Right hindlimb (tissue), 1 donor: ENCODE measurements around the gene GNPTAB.
"Not testable (repeated sequence)": the region's sequence is repeated elsewhere in the genome, so short reads cannot be mapped to it uniquely, and the experiment has no call there.

Experiments used
- DNase-seq: peaks from one replicate; pipeline ENCODE4 v3.0.0-alpha.2; 2018

The GNPTAB gene

DNA sequence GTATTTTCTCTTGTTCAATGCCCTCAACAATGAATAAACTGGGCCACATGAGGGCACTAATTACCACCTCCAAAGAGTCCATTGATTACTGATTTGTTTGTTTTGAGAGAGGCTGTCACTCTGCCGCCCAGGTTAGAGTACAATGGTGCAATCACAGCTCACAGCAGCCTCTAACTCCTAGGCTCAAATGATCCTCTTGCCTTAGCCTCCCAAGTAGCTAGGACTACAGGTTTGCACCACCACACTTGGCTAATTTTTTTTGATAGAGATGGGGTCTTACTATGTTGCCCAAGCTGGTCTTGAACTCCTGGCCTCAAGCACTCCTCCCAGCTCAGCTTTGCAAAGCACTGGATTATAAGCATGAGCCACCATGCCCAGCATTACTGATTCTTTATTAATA is 63.2 kb downstream of the GNPTAB start:
- DNase-seq, result no peak

DNA sequence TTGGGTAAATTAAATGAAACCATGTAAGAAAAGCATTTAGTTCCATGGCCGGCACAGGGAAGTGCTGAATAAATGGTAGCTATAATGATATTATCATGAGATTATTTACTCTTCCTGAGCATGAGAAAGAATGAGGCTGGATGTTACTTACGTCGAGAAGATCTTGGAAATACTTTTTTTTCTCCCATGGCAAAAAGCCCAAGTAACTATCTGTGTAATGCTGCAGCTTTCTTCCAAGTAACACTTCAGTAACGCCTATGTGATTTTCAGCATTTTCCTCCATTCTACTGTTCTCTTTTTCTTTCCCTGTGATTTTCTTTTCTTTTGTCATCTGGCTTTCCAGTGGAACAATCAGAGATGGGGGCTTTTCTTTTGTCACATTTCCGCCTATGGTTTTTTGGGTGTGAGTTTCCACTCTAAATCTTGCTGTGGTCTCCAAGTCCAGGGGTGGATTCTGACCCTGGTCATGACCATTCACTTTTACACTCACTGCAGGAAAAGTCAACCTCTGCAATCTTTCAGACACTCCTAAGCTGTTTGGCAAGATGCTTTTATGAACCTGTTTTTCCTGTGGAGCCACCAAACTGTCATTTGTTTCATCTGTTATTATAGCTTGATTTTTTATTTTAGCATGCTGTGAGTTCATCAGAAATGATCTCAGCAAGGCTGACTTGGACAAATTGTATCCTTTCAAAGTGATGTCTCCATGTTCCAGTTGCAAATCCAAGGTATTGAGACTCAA is 66.5 kb downstream of the GNPTAB start:
- DNase-seq, result no peak

DNA sequence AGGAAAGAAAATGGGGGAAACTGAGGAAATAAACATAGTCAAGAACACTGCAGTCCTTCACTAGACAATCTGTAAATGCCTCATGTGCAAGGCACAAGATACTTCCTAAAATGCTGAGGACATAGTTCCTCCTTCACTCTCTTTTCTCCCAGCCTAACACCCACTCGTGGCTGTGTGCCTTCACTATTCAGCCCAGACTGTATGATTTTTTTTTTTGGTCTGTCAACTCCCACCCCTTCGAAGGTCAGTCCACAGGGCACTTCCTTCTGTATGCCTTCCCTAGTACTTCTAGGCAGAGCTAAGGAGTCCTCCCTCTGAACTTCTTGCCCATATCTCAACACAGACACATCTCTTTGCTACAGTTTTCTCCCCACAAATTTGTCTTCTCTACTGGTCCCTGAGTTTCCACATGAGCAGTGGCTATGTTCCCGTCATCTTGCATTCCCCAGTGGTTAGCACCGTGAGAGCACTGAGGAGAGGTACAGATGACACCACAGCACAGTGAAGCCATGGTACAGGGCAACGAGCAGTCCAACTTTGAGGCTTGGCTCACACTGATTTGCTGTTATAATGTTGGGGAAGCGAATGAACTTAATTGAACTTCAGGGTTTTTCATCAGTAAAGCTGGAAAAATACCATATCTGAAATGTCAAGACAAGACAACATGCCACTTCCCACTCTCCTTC is 67.4 kb downstream of the GNPTAB start:
- DNase-seq, result no peak

DNA sequence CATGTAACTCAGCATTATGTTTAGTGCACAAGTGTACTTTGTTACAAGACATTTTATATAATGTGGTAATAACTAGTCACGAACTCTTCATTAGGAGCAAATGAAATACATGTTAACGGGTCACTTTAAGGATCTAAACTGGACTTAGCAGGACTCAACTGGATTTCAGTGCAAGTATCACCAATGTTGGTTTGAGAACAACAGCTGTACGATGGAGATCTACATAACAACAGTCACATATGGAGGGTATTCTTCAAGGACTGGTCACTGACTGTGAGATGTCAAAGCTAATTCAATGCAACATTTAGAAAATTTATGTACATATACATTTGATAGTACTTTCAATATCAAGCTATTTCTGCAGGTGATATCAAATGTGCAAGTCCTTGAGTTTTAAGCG is 69.0 kb downstream of the GNPTAB start:
- DNase-seq, result no peak

DNA sequence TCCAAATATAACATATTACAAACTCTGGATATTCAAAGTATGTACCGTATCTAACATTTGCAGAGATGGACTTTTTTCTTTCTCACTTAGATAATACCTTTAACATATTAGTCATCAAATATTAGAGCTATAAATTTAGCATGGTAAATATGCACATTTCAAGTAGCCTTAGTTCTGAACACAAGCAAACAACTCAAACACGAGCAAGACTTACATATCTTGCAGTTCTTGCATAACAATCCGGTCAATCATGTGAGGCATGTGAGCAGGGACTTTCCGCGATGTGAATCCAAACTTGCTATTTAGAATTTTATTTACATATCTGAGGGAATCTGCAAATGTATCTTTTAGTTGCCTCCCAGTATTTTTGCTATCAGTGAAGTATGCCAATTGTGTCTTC is 69.4 kb downstream of the GNPTAB start:
- no peak for DNase-seq

DNA sequence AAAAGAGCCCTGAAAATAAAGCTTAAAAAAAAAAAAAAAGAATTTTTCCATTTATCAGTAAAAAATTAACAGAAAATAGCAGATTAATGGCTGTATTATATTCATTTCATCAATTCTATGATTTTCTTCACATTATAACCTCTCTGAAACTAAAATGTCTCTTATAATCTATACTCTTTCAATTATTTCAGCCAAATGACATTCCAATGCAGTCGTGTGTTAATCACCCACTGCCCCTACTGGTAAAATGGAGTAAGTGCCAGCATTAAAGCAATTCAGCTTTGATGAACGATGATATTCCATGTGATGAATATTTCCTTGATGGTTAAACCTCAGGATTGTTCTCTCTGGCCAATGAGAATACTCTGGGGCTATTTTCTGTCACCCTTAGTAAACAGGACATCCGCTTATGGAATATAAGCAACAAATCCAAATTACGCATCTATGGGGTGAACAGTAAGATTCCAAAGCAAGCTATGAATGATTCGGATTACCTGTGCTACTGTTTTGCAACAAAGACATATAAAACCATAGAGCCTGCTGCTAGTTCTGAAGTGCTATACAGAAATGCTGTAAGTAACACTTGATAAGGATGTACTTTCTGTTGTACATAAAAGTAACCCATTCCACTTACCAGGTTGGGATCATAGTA is 71.2 kb downstream of the GNPTAB start:
- DNase-seq, result no peak

GRCh38 chr12:101750152-101750551 is 80.6 kb downstream of the GNPTAB start:
- no peak for DNase-seq

GRCh38 chr12:101749657-101750056 is 81.1 kb downstream of the GNPTAB start:
- DNase-seq, result no peak

GRCh38 chr12:101748907-101749306 is 81.9 kb downstream of the GNPTAB start:
- DNase-seq, result no peak

GRCh38 chr12:101747697-101748096 is 83.1 kb downstream of the GNPTAB start:
- no peak for DNase-seq

GRCh38 chr12:101746661-101747060 is 84.1 kb downstream of the GNPTAB start:
- no peak for DNase-seq

- no peak for DNase-seq
Observed at GRCh38 chr12:101746196-101746595, 84.6 kb downstream of the GNPTAB start.

- DNase-seq, result no peak
Observed at GRCh38 chr12:101745481-101745880, 85.3 kb downstream of the GNPTAB start.

DNA sequence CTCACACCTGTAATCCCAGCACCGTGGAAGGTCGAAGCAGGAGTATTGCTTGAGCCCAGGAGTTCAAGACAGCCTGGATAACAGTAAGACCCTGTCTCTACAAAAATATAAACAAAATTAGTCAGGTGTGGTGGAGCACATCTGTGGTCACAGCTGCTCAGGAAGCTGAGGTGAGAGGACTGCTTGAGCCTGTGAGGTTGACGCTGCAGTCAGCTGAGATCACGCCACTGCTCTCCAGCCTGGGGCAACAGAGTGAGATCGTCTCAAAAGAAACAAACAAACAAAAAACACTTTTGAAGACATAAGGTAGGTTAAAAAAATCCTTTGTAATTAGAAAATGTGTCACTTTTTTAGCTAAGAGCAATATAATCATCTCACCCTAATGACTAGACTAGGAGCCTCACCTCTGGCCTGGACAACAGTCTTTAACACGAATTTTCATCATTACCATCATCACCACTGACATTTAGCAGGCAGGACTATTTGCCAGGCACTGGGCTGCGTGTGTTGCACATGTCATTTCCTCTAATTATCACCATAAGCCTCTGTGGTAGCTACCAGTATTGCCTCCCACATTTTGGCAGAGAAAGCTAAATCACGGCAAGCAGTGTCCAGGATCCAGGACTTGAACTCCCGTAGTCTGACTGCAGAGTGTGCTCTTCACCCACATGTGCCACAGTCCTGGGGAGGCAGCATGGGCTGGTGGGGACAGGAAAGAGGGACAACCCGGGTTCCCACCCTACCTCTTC is 86.9 kb downstream of the GNPTAB start:
- no peak for DNase-seq

GRCh38 chr12:101743242-101743641 is 87.5 kb downstream of the GNPTAB start:
- no peak for DNase-seq

- no peak for DNase-seq
Observed at GRCh38 chr12:101740980-101741379, 89.8 kb downstream of the GNPTAB start.

DNA sequence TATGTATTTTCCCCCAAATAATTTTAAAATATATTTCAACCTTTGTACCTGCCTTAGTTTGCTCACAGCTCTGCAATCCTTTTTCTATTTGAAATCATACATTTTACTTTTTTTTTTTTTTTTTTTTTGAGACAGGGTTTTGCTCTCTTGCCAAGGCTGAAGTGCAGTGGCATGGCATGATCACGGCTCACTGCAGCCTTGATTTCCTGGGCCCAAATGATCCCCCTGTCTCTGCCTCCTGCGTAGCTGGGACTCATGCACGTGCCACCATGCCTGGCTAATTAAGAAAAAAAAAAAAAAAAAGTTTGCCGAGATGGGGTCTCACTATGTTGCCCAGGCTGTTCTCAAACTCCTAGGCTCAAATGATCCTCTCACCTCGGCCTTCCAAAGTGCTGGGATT is 90.2 kb downstream of the GNPTAB start:
- no peak for DNase-seq

DNA sequence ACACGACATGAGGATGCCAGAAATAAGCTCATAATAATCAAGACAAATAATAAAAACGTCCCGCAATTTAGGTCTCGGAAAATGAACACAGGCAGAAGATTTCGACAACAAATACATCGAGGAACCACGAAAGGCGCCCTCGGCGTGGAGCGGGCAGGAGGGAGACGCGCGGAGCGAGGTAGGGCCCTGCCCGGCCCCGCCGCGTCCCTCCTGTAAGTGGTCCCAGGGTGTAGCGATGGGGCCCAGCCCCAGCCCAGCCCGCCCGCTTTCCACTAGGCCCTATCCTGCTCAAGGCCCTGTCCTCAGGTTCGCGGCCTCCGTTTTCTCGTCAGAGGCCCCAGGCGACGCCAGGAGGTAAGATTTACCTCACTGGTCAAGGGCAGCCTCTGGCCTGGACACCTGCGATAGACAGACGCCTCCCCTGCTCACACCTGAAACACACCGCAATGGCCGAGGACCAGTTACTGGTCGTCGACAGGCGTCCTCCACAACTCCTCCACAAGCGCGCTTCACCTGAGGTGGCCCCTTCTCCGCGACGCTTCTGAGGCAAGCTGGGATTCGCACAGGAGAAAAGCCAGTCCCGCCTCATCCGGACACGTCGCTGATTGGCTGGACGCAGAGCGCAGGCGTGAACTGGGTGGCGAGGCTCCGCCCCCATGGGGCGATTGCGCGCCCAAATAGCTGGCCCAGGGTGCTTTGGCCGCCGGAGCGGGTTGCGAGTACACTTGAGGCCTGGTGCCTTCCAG is 91.7 kb downstream of the GNPTAB start, which contains the start of gene SYCP3:
TSS of gene SYCP3 (minus strand) at position 543 of the 746 bp plus-strand sequence. CDS start 1,527 bp downstream, outside the sequence.
- no peak for DNase-seq

DNA sequence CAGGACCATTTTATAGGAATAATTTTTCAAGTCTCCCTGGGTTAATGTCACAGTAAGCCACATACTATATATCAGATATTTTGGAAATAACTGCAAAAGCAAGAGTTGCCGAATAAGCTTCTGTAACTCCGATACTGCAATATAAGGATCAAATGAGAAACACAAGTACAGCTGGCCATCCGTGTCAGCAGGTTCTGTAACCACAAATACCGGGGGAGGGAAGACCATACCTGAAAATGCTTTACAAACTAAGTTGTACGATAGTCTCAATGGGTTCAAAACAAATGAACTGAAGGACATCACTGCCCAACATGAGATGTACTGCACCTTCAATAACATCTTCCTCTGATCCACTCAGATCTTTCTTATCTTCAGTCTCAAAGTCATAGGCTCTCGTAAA is 93.3 kb downstream of the GNPTAB start:
- no peak for DNase-seq

DNA sequence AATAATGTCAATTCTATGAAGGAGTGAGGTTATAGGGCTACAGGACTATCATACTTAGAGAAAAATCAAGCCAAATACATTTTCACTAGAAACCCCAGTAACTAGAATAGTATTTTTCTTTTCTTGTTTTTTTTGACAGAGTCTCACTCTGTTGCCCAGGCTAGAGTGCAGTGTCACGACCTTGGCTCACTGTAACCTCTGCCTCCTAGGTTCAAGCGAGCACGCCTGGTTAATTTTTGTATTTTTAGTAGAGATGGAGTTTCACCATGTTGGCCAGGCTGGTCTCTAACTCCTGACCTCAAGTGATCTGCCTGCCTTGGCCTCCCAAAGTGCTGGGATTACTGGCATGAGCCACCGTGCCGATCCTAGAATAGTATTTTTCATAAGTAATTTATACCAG is 96.3 kb downstream of the GNPTAB start:
- not testable (repeated sequence) for DNase-seq

DNA sequence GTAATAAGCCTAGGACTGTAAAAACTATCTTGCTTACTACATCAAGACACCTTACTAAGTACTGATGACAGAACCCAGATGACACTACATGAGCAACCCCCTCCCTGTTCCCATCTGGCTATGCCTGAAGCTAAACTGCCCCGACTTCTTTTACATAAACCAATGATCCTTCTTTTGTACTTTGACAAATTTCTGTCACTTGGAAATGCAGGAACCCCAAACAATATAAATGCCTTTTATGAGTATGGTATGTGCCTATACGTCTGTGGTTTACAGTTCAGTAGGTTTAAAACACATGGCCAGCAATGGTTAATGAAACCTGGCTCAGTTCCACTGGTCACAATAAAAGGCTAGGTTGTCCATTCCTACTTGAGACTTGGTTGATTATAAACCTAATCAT is 97.6 kb downstream of the GNPTAB start:
- DNase-seq, result no peak

GRCh38 chr12:101732318-101732717 is 98.4 kb downstream of the GNPTAB start:
- DNase-seq, result no peak

- DNase-seq, result no peak
Observed at GRCh38 chr12:101729842-101730241, 100.9 kb downstream of the GNPTAB start.
